GM23338 (cell line): ENCODE data around the gene YBEY. TPM values are rescaled to one million over a fixed set of nuclear protein-coding genes. Genes with fewer than 3 reads are reported as not detected.

Experiments used
- ATAC-seq: fragments of 200-7000 bp; cut with Tn5 transposase; 3 replicates; pipeline ENCODE4 v1.9.1; 2020
- DNase-seq: peaks from one replicate; pipeline ENCODE4 v3.0.0-alpha.2; 2015; ENCODE audit warnings: low spot score
- H2AFZ ChIP-seq: fragments of 200-600 bp; sonication (generic); 2 replicates; pipeline ENCODE4 v1.8.0; 2016; ENCODE audit warnings: antibody characterized with exemption, mild to moderate bottlenecking, moderate library complexity
- H3F3A ChIP-seq: fragments of 200-600 bp; sonication (generic); replicated peaks from 2 replicates; pipeline ENCODE4 v1.8.0; 2017; ENCODE audit warnings: antibody characterized with exemption, mixed run types, low read depth
- H3K27ac ChIP-seq: fragments of 200-600 bp; sonication (generic); 2 replicates; pipeline ENCODE4 v1.6.1; 2016; ENCODE audit warnings: low read depth
- H3K27me3 ChIP-seq: fragments of 200-600 bp; sonication (generic); 2 replicates; pipeline ENCODE4 v1.8.0; 2016; ENCODE audit warnings: mild to moderate bottlenecking, mixed run types, moderate library complexity; ENCODE audit not compliant: insufficient read depth
- H3K36me3 ChIP-seq: fragments of 200-600 bp; sonication (generic); 2 replicates; pipeline ENCODE4 v1.8.0; 2016; ENCODE audit warnings: mild to moderate bottlenecking; ENCODE audit not compliant: insufficient read depth
- H3K4me1 ChIP-seq: fragments of 200-600 bp; sonication (generic); 2 replicates; pipeline ENCODE4 v1.8.0; 2016; ENCODE audit warnings: mild to moderate bottlenecking, moderate library complexity; ENCODE audit not compliant: insufficient read depth
- H3K4me2 ChIP-seq: fragments of 200-600 bp; sonication (generic); 2 replicates; pipeline ENCODE4 v1.7.1; 2017; ENCODE audit warnings: mixed run types
- H3K4me3 ChIP-seq: fragments of 200-600 bp; sonication (generic); 2 replicates; pipeline ENCODE4 v1.6.1; 2016; ENCODE audit warnings: mixed run types
- H3K79me2 ChIP-seq: fragments of 200-600 bp; sonication (generic); replicated peaks from 2 replicates; pipeline ENCODE4 v1.8.0; 2017; ENCODE audit warnings: mild to moderate bottlenecking; ENCODE audit not compliant: insufficient read depth
- H3K9me2 ChIP-seq: fragments of 200-600 bp; sonication (generic); 2 replicates; pipeline ENCODE4 v1.8.0; 2017; ENCODE audit not compliant: insufficient read depth
- H4K20me1 ChIP-seq: fragments of 200-600 bp; sonication (generic); replicated peaks from 2 replicates; pipeline ENCODE4 v1.8.0; 2017; ENCODE audit warnings: mild to moderate bottlenecking; ENCODE audit not compliant: insufficient read depth
- H3K27ac Mint-ChIP-seq: 2 replicates; pipeline ENCODE4 v1.8.0; 2020; ENCODE audit warnings: inconsistent platforms, mild to moderate bottlenecking, moderate library complexity, mixed read lengths
- H3K27me3 Mint-ChIP-seq: 3 replicates; pipeline ENCODE4 v1.8.0; 2022; ENCODE audit warnings: low read depth, mild to moderate bottlenecking, moderate library complexity, mixed read lengths, inconsistent platforms; ENCODE audit not compliant: insufficient read depth, poor library complexity
- H3K36me3 Mint-ChIP-seq: 3 replicates; pipeline ENCODE4 v1.8.0; 2021; ENCODE audit warnings: low read depth, mild to moderate bottlenecking, inconsistent platforms, moderate library complexity, mixed read lengths
- H3K4me1 Mint-ChIP-seq: 3 replicates; pipeline ENCODE4 v1.8.0; 2020; ENCODE audit warnings: mild to moderate bottlenecking, inconsistent platforms, mixed read lengths
- H3K4me3 Mint-ChIP-seq: 3 replicates; pipeline ENCODE4 v1.8.0; 2021; ENCODE audit warnings: moderate library complexity, mild to moderate bottlenecking, inconsistent platforms, mixed read lengths
- H3K9me3 Mint-ChIP-seq: 3 replicates; pipeline ENCODE4 v1.8.0; 2020; ENCODE audit warnings: moderate library complexity, mild to moderate bottlenecking, inconsistent platforms, mixed read lengths
- CREB1 ChIP-seq: fragments of 250-450 bp; sonication (Bioruptor Pico); IDR thresholded peaks from 2 replicates; pipeline ENCODE4 v1.5.0; 2020; ENCODE audit warnings: low read depth, mild to moderate bottlenecking, moderate library complexity
- CTCF ChIP-seq, 2 experiments: fragments of 200-600 bp in 1 of 2; sonication (generic) in 1 of 2; conservative IDR thresholded peaks; 2 replicates each; pipeline versions ENCODE4 v1.5.1 to v1.6.1; 2016 to 2017; ENCODE audit warnings: antibody characterized with exemption in 2 of 2, low read depth in 2 of 2, mild to moderate bottlenecking in 2 of 2, moderate library complexity in 1 of 2
- ETS1 ChIP-seq: IDR thresholded peaks from 2 replicates; pipeline ENCODE4 v1.6.1; 2016; ENCODE audit warnings: antibody characterized with exemption
- EZH2 ChIP-seq: fragments of 200-600 bp; sonication (generic); IDR thresholded peaks from one replicate; pipeline ENCODE4 v1.8.0; 2017; ENCODE audit warnings: antibody characterized with exemption, mild to moderate bottlenecking, low read depth; ENCODE audit not compliant: unreplicated experiment
- EZH2phosphoT487 ChIP-seq: fragments of 200-600 bp; sonication (generic); IDR thresholded peaks from one replicate; pipeline ENCODE4 v1.8.1; 2018; ENCODE audit warnings: antibody characterized with exemption; ENCODE audit not compliant: unreplicated experiment
- JUNB ChIP-seq: IDR thresholded peaks from one replicate; pipeline ENCODE4 v1.6.1; 2016; ENCODE audit warnings: antibody characterized with exemption; ENCODE audit not compliant: unreplicated experiment
- NANOG ChIP-seq: IDR thresholded peaks from 2 replicates; pipeline ENCODE4 v1.6.1; 2016; ENCODE audit warnings: antibody characterized with exemption, borderline replicate concordance
- POLR2AphosphoS5 ChIP-seq: IDR thresholded peaks from 2 replicates; pipeline ENCODE4 v1.6.1; 2016; ENCODE audit warnings: antibody characterized with exemption, low read depth
- REST ChIP-seq: IDR thresholded peaks from one replicate; pipeline ENCODE4 v1.6.1; 2018; ENCODE audit warnings: antibody characterized with exemption; ENCODE audit not compliant: unreplicated experiment
- STAT1 ChIP-seq: IDR thresholded peaks from one replicate; pipeline ENCODE4 v1.6.1; 2016; ENCODE audit warnings: antibody characterized with exemption; ENCODE audit not compliant: unreplicated experiment
- ZNF114 ChIP-seq: fragments of 250-450 bp; sonication (Bioruptor Pico); IDR thresholded peaks from 2 replicates; pipeline ENCODE4 v1.5.0; 2020; ENCODE audit warnings: mild to moderate bottlenecking, moderate library complexity
- ZNF331 ChIP-seq: fragments of 250-450 bp; sonication (Bioruptor Pico); IDR thresholded peaks from 2 replicates; pipeline ENCODE4 v1.5.0; 2020; ENCODE audit warnings: low read depth, mild to moderate bottlenecking, moderate library complexity
- ZNF462 ChIP-seq: fragments of 250-450 bp; sonication (Bioruptor Pico); IDR thresholded peaks from 2 replicates; pipeline ENCODE4 v1.5.0; 2020; ENCODE audit warnings: mild to moderate bottlenecking, moderate library complexity
- polyA plus RNA-seq: library from polyadenylated mRNA; unstranded; fragments of >200 nt; fragmentation: Nextera tagmentation; extraction: Ambion mirVana; gene quantifications from 2 replicates; pipeline ENCODE4 v1.2.1, GENCODE V29; 2016
- total RNA-seq: library from RNA; depleted of rRNA; stranded (reverse); fragments of >200 nt; shearing (Covaris generic); gene quantifications from 2 replicates; pipeline ENCODE4 v1.2.3, GENCODE V29; 2014

Gene YBEY
- total and polyA plus RNA-seq, 2 experiments from 2014 or later: 28.1 to 31.8 TPM

GRCh38 chr21:46312949-46313348 lies 26.8 kb downstream of the YBEY start:
- Histone ChIP-seq H3K27ac (no peak overlapping the region), H3K4me1 (peaks cover 5% of the 10 kb centered on the region; the same call in 1 of the 2 replicates), H3K36me3 (peaks cover 21% of the 10 kb centered on the region), H3K9me2 (no peaks in the 10 kb centered on the region), H4K20me1 (no peaks in the 10 kb centered on the region; the same call in 1 of the 2 replicates), H3F3A (0 out of 2 replicates have a peak, but pooled peaks cover 3% of the 10 kb centered on the region), H3K4me2 (no peak overlapping the region), H2AFZ (no peak overlapping the region), H3K27me3 (no peaks in the 10 kb centered on the region), H3K4me3 (no peak overlapping the region), H3K79me2 (no peaks in the 10 kb centered on the region)
- TF ChIP-seq CTCF (conservative IDR thresholded peaks at IDR 0.05; ENCODE audit: low read depth in 2 of 2) (no peak), ZNF114 (no peak), ZNF462 (no peak), CREB1 (CRISPR knock-in tag) (no peak), EZH2phosphoT487 (no peak), EZH2 (no peak), ZNF331 (CRISPR knock-in tag) (no peak), STAT1 (no peak), ETS1 (no peak), POLR2AphosphoS5 (no peak), NANOG (no peak), JUNB (no peak), REST (no peak)
- Mint-ChIP-seq H3K27ac (no peak overlapping the region), H3K27me3 (peaks cover 8% of the 10 kb centered on the region), H3K4me1 (no peaks in the 10 kb centered on the region; the same call in 2 of the 3 replicates), H3K4me3 (no peak overlapping the region), H3K9me3 (no peaks in the 10 kb centered on the region), H3K36me3 (peaks cover 40% of the 10 kb centered on the region; the same call in 2 of the 3 replicates)
- DNase-seq (no peak), ATAC-seq (no peak)
